NOMO-1 (cell line): ENCODE measurements around the gene EYA2.
"Not testable (repeated sequence)": the region's sequence is repeated elsewhere in the genome, so short reads cannot be mapped to it uniquely, and the experiment has no call there.

Experiments used
- DNase-seq, 2 experiments: peaks; one replicate each; lab custom pipeline; 2025; ENCODE audit not compliant: unreplicated experiment in 2 of 2; lab: John Stamatoyannopoulos, UW

Gene EYA2

GRCh38 chr20:46894971-46895905 lies 595 bp downstream of the EYA2 start:
- no peak for DNase-seq

DNA sequence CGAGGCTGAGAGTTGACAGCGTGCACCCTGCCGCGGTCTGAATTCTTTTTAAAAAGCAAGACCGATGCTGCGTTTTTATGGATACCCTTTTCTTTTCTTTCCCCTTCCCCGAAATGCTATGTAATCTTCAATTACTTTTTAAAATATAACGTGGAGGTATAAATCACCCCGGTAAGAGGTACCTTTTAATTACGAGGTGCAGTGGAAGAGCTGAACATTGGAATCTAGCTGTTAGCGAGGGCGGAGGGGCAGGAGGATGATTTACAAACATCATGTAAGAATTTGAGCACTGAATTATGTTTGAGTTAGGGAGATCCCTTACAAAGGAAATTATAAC lies 1.2 kb downstream of the EYA2 start:
- no peak for DNase-seq

- DNase-seq: no peak
Observed at GRCh38 chr20:46897328-46897880, 2.8 kb downstream of the EYA2 start.

DNA sequence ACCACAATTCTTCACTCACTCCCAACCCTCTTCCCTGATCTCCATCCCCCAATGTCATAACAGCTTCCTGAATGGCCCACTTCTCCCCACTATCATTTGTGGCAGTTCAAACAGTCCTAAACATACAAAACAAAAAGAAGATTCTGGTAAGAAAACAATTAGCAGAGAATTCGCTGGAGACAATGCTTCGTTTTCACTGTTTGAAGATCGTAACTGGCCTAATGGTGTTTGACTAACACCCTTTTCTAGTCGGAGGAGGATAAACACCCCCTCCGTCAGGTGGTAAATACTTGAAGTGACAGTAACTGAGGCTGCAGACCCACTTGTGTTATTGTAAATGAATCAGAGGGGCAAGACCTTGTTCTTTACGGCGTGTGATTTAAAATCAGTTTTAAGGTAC lies 3.8 kb downstream of the EYA2 start:
- DNase-seq: no peak

DNA sequence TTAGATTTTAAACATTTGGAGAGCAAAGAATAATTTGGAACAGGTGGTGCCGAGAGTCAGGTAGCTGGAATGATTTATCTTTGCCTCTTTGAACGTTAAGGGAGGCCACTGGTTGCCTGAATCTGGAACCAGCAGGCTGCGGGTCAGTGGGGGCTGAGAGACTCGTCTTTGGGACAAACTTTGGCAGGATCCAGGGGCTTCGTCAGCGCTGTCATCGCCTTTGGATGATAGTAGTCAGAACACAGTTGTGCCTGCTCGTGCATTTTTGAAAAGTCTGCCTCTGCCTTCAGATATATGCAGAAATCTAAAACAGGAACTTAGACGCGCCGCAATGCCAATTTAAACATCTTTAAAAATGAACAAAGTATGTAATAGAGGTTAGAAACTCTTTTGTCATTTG lies 5.0 kb downstream of the EYA2 start:
- no peak for DNase-seq

GRCh38 chr20:46900086-46900485 lies 5.4 kb downstream of the EYA2 start:
- DNase-seq: peak; percentile 34 to 74

DNA sequence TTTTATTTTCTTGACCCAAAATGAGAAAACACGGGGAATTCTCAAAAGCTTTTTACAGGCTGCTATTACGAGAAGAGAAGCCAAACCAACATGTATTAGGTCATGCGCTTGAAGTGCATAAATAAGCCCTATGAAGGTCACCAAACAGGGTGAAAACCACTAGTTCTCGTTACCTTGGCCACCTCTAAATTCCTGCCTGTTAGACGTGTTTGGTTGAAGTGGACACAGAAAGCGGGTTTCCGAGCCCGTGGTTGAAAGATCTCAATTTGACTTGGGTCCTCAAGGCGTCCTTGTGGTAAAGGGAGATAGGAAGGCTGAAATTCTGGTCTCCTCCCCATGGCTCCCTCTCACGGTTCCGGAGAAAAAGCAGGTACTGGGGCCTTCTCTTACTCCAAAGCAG lies 6.2 kb downstream of the EYA2 start:
- DNase-seq: no peak

- no peak for DNase-seq
Observed at GRCh38 chr20:46901638-46902037, 7.0 kb downstream of the EYA2 start.

GRCh38 chr20:46903256-46903655 lies 8.6 kb downstream of the EYA2 start:
- DNase-seq: no peak

DNA sequence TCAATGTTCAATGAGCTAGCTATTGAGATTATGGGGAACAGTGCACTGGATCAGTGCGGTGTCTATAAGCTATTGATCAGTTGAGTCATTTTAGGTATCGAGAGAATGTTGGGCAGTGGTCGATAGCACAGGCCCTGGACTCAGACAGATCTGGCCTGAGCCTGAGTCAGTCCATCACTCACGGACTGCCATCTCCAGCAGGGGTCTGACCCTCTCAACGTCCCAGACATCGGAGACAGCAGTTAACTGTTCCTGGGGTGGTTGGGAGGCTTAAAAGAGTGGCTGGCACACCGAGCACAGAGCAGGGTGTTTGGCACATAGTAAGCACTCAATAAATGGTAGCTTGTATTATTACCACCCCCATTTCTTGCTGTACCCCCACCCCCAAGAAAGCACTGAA lies 9.3 kb downstream of the EYA2 start:
- no peak for DNase-seq

DNA sequence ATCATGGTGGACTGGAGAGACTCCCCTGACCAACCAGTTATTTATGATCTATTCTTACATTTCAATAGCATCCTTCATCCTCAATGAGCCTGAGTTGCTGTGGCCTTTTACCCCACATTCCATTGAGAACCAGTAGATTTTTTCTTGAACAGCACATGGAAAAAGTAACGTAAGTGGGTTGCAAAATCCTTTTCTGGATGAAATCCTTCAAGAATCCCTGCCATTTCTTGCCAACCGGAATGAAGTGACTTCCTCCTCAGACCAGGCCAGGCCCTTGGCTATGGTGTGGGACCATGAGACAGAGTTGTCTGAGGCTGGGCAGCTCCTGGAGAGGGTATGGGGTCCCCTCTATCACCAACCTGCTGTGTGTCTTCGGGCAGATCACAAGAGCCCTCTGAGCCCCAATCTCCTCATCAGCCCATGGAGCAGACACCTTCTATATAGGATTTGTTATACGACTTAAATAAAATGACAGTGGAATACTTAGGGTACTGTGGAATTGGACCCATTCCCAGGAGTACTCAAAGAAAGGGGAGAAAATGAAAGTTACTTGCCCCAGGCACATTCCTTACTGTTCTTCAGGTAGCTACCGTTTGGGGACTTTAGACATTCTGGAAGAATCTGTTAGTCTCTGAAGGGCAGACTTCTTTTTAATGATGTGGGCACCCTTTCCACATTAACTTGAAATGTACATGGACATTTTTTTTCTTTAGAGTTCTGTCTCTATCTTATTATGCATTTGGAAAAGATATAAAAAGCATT lies 10.9 kb downstream of the EYA2 start:
- DNase-seq: no peak

DNA sequence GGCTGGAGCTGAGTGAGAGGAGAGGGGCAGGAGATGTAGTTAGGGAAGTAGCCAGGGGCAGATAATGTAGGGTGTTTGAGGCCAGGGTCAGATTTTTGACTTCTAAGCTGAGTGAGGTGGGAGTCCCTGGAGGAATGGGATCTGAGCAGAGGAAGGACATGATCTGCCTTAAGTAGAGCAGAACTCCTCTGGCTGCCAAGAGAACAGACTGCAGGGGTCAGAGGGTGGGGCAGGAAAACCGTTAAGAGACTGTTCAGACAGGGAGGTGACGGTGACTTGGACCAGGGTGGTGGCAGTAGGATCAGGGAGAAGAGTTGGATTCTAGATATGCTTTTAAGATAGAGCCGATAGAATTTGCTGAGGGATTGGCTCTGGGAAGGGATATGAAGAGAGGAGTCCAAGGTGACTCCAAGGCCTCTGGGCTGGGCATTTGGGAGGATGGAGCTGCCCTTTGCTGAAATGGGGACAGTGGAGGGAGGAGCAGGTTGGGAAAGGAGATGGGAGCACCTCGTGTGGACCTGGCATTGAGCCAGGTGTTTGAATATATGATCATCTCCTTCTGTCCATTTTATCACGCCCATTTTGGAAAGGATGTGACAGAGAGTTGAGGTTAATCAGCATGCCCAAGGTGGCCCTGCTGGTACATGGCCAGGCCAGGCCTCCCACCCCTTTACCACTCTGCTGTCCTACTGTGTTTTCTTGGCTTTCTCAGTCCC lies 18.8 kb downstream of the EYA2 start:
- DNase-seq: no peak

GRCh38 chr20:46914789-46915379 lies 20.2 kb downstream of the EYA2 start:
- no peak for DNase-seq

GRCh38 chr20:46915575-46916257 lies 21.1 kb downstream of the EYA2 start:
- DNase-seq: no peak

DNA sequence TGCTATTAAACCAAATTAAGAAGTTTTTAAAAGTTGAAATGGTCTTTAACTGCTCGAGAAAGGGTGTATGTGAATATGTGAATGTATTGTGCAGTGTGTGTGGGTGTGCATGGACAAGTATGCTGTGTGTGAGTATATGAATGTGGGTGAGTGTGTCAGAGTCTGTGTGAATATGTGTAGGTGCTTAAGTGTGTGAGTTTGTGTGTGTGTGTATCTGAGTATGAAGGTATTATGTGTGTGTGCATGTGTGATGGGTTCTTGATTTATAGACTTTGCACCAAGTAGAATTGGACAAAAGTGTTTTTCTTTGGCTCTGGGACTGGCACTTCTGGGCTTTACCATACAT lies 21.6 kb downstream of the EYA2 start:
- DNase-seq: no peak

- DNase-seq: no peak
Observed at GRCh38 chr20:46917155-46917554, 22.5 kb downstream of the EYA2 start.

DNA sequence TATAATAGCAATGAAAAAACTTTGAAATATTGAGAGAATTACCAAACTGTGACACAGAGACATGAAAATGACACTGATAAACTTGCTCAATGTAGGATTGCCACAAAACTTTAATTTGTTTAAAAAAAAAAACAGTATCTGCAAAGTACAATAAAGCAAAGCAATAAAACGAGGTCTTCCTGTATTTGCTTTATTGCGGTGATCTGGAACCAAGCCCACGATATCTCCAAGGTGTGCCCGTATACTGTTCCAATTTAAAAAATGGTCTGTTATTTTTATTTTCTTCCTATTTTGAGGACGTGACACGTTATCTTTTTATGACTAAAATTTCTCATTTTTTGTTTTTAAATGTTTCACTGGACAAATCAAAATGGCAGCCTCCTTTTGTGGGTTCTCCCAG lies 25.5 kb downstream of the EYA2 start:
- DNase-seq: no peak

DNA sequence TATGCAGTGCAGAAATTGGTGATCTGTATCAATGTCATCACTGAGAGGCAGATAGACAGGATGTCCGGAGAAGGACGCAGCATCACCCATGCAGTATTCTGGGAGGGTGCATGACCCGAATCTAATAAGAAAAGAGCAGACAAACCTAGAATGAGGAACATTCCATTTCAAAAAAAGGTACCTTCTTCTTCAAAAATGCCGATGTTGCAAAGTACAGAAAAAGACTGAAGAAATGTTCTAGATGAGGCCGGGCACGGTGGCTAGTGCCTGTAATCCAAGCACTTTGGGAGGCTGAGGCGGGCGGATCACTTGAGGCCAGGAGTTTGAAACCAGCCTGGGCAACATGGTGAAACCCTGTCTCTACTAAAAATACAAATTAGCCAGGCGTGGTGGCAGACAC lies 28.2 kb downstream of the EYA2 start:
- DNase-seq: not testable (repeated sequence)

DNA sequence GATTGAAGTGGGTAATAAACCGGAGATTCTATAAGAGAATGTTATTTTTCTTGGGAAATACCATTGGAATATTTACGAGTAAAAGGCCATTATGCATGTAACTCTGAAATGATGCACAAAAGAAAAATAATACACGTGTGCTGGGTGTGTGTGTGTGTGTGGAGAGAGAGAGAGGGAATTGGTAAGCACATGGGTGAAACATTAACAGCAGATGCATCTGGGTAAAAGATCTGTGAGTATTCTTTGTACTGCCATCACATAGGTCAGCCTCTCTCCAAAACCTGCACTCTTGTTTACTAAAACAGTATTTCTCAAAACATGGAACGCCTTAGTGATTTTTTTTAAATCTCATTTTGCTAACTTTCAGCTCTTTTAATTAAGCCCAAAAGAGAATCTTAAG lies 28.9 kb downstream of the EYA2 start:
- no peak for DNase-seq

GRCh38 chr20:46928580-46929132 lies 34.0 kb downstream of the EYA2 start:
- DNase-seq: no peak
